Activated CD4-positive, alpha-beta T cell treated with anti-CD3 and anti-CD28 coated beads for 36 hours (primary cell): ENCODE measurements around the gene HK2. TPM values are rescaled to one million over a fixed set of nuclear protein-coding genes. Genes with fewer than 3 reads are reported as not detected.
A peak's percentile ranks its signal among the peaks of the same experiment; 100 is the strongest.
"Not testable (repeated sequence)": the region's sequence is repeated elsewhere in the genome, so short reads cannot be mapped to it uniquely, and the experiment has no call there.

ENCODE experiments used
- ATAC-seq: fragments of 200-7000 bp; cut with Tn5 transposase; one replicate; pipeline ENCODE4 v1.10.0; 2021; ENCODE audit warnings: mild to moderate bottlenecking, moderate library complexity
- CTCF ChIA-PET: fragments of 350-600 bp; sonication (Branson Sonifier 250); formaldehyde crosslinking; loops from one replicate; lab custom pipeline; 2021; ENCODE audit warnings: antibody characterized with exemption; lab: Charles Lee
- POLR2A ChIA-PET: fragments of 350-600 bp; sonication (Branson Sonifier 250); formaldehyde crosslinking; loops from one replicate; lab custom pipeline; 2021; ENCODE audit warnings: antibody characterized with exemption, inconsistent platforms; lab: Charles Lee
- DNase-seq: peaks from one replicate; pipeline ENCODE4 v3.0.0-alpha.2; 2020
- H3K27ac Mint-ChIP-seq: one replicate; pipeline ENCODE4 v1.8.0; 2021; ENCODE audit warnings: mixed read lengths
- H3K27me3 Mint-ChIP-seq: one replicate; pipeline ENCODE4 v1.8.0; 2021; ENCODE audit warnings: mixed read lengths
- H3K36me3 Mint-ChIP-seq: one replicate; pipeline ENCODE4 v1.8.0; 2021; ENCODE audit warnings: low read depth, mixed read lengths
- H3K4me1 Mint-ChIP-seq: one replicate; pipeline ENCODE4 v1.8.0; 2021; ENCODE audit warnings: mixed read lengths
- H3K4me3 Mint-ChIP-seq: one replicate; pipeline ENCODE4 v1.8.0; 2021; ENCODE audit warnings: mild to moderate bottlenecking, moderate library complexity, mixed read lengths
- H3K9me3 Mint-ChIP-seq: one replicate; pipeline ENCODE4 v1.8.0; 2021; ENCODE audit warnings: low read depth, mixed read lengths
- intact Hi-C, 2 experiments: fragments of 100-400 bp; cut with DNase I in 1 of 2; cut with micrococcal nuclease in 1 of 2; formaldehyde crosslinking; loops; one replicate each; pipeline versions ENCODE4 v1.14.2 to v1.15.1; 2022 to 2024; cut with DNase I, micrococcal nuclease
- total RNA-seq, 2 experiments: library from RNA; stranded (reverse); gene quantifications; one replicate each; pipeline ENCODE4 v1.2.3, GENCODE V29; 2021

The HK2 gene
- total RNA-seq, 2 experiments from 2014 or later, result 84.4 to 105 TPM

DNA sequence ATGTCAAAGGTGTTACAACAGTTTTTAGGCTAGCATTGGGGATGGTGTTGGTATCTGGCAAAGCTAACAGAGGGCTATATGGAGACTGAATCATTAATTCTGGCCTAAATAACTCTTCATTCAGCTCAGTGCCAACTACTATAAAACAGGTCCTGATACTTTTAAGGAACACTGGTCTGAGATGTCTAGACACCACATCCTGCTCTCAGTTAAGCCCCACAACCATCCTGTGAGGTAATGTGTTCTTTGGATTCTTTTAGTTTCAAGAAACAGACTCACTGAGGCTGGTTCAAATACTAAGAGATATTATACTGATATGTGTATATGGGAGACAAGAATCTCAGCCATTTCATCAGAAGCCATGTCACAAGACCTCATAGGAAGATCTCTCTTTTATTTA is 14.2 kb upstream of the HK2 start:
- intact Hi-C loops, result no loop called here
- Mint-ChIP-seq H3K36me3 (no peaks in the 10 kb centered on the region), H3K9me3 (no peaks in the 10 kb centered on the region), H3K27ac (no peak overlapping the region), H3K4me1 (peaks cover 4% of the 10 kb centered on the region), H3K4me3 (no peak overlapping the region), H3K27me3 (no peaks in the 10 kb centered on the region)
- ATAC-seq (no peak), DNase-seq (no peak)
- POLR2A ChIA-PET, result no interaction called here
- CTCF ChIA-PET, result no interaction called here

DNA sequence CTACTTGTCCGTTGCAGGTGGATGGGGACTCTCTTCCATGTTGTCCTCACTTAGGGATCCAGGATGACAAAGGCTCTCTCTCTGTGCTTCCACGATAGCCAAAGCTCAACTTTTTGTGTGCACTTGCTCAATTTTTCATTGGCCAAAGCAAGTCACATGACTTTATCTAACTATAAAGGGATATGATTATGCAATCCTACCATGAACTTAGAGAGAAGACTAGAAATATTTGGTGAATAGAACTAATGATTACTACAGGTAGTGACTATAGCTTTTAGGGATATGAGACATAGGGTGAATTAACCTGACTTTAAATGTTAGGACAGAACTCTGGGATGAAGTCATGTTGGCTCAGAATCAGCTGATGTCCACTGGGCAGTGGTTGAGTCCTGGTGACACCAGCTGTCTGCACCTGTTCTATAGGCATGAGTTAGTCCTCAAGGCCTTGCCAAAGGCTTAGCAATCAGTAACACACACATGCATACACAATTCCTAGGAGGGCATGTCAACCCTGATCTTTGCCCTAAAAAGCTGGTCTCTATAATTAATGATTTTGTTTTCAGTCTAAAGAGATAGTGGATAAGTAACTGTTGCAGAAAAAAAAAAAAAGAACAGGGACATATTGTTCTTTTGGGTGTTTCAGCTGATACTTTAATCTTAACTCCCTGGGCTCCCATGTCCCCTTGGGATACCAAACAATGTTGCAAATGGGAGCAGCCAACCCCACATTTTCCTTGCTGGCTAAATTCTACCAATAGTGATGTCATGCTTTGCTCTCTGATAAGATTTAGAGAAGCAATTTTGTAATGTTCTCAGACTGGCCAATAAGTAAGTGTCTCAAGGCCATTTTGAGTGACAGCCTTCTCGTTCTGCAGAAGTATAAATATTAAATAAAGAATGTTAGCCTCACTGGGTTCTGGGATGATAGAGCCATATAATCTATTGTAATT is 12.5 kb upstream of the HK2 start:
- ATAC-seq, result no peak
- Mint-ChIP-seq H3K4me1 (peaks cover 4% of the 10 kb centered on the region), H3K9me3 (no peaks in the 10 kb centered on the region), H3K36me3 (no peaks in the 10 kb centered on the region), H3K4me3 (no peak overlapping the region), H3K27me3 (no peaks in the 10 kb centered on the region), H3K27ac (no peak overlapping the region)
- POLR2A ChIA-PET, result no interaction called here
- no peak for DNase-seq
- intact Hi-C loops, result no loop called here
- CTCF ChIA-PET, result interaction anchor here (0.6 kb wide), 1 partner anchor 107 kb away, joined by 4 read pairs; no protein-coding TSS in a partner anchor

DNA sequence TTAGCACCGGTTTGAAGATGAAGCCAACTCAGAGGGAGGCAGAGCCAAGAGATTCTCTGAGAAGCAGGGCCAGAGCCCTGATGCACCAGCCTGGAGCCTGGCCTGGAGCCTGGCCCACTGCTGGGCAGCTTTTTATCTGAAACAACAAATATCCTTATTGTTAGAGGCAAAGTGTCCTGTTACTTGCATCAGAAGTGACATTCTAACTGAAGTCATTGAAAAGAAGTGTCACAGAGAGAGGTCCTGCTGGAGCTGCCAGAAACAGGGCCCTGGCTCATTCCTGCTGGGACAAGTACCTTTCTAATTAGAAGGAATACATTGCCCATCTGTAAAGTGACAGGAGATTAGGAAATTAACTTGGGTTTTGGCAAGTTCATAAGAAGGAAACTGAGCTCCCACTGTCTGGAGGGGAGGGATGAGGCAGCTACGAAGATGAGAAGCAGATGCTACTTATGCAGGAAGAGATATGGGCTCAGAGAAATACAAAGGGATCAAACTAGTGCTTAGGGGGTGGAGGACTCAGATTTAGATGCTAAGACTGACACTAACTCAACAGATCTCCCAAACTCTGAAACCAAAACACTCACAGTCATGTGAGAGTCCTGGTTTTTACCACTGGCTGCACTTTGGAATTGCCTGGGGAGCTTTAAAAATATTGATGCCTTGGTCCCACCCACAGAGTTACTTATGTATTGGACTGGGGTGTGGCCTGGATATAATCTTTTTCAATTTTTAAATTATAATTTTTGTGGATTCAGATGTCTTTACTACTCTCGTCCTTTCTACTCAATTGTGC is 11.0 kb upstream of the HK2 start:
- H3K9me3 Mint-ChIP-seq, result no peaks in the 10 kb centered on the region
- H3K27me3 Mint-ChIP-seq, result no peaks in the 10 kb centered on the region
- intact Hi-C loops, result no loop called here
- H3K36me3 Mint-ChIP-seq, result no peaks in the 10 kb centered on the region
- no peak for DNase-seq
- no peaks in the 10 kb centered on the region for H3K4me1 Mint-ChIP-seq
- no peak overlapping the region for H3K27ac Mint-ChIP-seq
- H3K4me3 Mint-ChIP-seq, result no peak overlapping the region
- no peak for ATAC-seq
- ChIA-PET POLR2A (no interaction called here), CTCF (interaction anchor here (0.6 to 1.0 kb wide), 2 partner anchors 10 to 12 kb away, joined by 3 read pairs; no protein-coding TSS in a partner anchor)

DNA sequence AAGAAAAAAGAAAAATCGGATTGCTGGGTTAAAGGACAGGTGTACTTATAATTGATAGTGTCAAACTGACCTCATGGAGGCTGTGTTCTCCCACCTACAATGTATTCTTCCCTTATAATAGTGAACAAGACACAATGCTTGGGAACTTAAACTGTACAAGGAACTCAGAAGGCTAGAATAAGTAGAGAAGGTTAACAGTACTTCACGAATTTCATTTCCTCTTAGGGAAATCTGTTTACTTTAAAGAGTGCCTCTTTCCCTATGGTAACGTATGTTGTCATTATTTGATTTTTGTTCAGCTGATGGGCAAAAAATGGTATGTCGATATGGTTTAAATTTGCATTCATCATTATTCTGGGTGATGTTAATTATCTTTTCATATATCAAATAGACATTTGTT is 9.2 kb upstream of the HK2 start:
- ATAC-seq (no peak), DNase-seq (no peak)
- intact Hi-C loops, result no loop called here
- Mint-ChIP-seq H3K27ac (no peak overlapping the region), H3K27me3 (no peaks in the 10 kb centered on the region), H3K9me3 (no peaks in the 10 kb centered on the region), H3K4me3 (no peak overlapping the region), H3K4me1 (no peaks in the 10 kb centered on the region), H3K36me3 (no peaks in the 10 kb centered on the region)
- ChIA-PET POLR2A (no interaction called here), CTCF (interaction anchor here (0.6 to 1.2 kb wide), 2 partner anchors 23 to 52 kb away, joined by 3 to 5 read pairs; no protein-coding TSS in a partner anchor)

DNA sequence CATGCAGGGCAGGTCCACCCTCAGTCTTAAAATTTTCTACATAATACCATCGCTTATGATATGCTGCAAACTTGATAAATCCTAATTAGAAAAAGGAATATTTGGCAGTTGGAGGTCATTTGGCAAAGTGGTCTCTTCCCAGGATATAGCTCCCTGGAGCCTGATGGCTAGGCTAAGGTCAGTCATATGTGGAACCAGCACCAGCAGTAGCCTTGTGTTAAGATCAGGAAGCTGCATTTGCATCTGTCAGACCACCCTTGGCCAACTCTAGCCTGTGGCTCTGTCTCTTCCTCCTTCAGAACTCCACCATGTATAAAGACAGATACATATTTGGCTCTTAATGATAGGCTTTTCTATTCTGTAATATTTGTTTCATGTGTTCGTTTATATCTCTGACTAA is 5.4 kb upstream of the HK2 start:
- Mint-ChIP-seq H3K27me3 (no peaks in the 10 kb centered on the region), H3K4me1 (peaks cover 18% of the 10 kb centered on the region), H3K4me3 (no peak overlapping the region), H3K36me3 (peaks cover 6% of the 10 kb centered on the region), H3K27ac (no peak overlapping the region), H3K9me3 (no peaks in the 10 kb centered on the region)
- POLR2A ChIA-PET, result no interaction called here
- DNase-seq, result no peak
- intact Hi-C loops, result no loop called here
- no peak for ATAC-seq
- CTCF ChIA-PET, result no interaction called here

DNA sequence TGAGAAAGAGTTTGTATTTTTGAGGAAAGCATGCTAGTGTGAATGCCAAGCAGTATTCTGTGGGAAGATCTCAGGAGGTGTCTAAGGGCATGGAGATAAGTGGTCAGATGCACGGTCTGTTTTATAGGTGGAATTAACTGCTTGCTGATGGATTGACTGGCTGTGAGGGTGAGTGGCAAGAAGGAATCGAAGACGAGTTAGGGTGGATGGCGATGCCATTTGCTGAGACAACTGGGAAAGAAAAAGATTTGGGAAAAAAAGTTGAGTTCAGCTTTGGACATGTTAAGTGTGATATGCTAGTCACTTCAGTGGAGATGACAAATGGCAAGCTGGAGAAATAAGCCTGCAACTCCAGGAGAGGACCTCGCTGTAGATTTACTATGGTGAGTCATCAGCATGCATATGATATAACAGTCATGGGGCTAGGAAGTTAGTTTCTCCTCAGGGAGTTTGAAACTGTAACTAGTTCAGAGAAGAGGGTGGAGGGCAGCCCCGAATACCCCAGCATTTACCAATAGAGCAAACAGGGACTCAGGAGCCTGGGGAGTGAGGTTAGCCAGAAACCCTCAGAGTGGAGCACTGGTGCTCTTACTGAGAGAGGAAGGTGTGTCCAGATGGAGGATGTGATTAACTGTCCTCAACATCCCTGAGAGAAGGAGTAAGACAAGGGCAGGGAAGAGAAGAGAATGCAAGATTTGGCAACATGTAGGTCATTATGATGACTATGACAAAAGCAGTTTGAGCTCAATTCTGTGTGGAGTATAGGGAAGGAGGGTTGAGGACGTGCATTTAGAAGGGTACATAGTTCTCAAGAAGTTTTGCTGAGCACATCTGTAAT is 2.0 kb upstream of the HK2 start:
- ATAC-seq, result no peak
- ChIA-PET POLR2A (no interaction called here), CTCF (interaction anchor here (0.5 to 1.2 kb wide), 2 partner anchors 32 to 117 kb away, joined by 3 to 5 read pairs; no protein-coding TSS in a partner anchor)
- no peak overlapping the region for H3K4me3 Mint-ChIP-seq
- no peaks in the 10 kb centered on the region for H3K27me3 Mint-ChIP-seq
- H3K36me3 Mint-ChIP-seq, result peaks cover 24% of the 10 kb centered on the region
- H3K4me1 Mint-ChIP-seq, result peaks cover 33% of the 10 kb centered on the region
- intact Hi-C loops, result loop anchor here in 1 of 2 experiments (5.0 to 10.0 kb wide), 3 partner anchors 255 to 1617 kb away; partner anchors contain the start of genes ALMS1 and SMYD5
- H3K27ac Mint-ChIP-seq, result peak overlapping the region; percentile 86
- no peaks in the 10 kb centered on the region for H3K9me3 Mint-ChIP-seq
- DNase-seq, result no peak

DNA sequence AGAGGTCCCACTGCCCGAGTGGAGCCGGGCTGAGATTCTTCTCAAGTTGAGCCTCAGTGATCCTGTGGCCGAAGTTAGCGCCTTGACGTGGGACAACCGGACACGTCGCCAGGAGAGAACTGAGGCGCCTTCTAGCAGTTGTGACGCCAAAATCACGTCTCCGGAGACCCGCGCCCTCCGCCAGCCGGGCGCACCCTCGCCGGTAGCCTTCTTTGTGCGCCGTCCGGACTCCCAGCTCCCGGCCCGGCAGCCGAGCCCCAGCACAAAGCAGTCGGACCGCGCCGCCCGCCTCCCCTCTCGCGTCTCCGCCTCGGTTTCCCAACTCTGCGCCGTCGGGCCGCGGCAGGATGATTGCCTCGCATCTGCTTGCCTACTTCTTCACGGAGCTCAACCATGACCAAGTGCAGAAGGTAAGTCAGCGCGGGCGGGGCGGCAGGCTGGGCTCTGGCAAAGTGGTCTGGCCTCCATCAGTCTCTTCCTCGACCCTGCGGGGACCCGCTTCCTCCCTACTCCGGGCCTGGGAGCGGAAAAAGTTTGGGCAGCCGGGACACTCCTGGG is 386 bp downstream of the HK2 start:
- H3K36me3 Mint-ChIP-seq, result peaks cover 41% of the 10 kb centered on the region
- ChIA-PET POLR2A (interaction anchor here (1.6 kb wide), 1 partner anchor 15 kb away, joined by 4 read pairs; no protein-coding TSS in a partner anchor), CTCF (interaction anchor here (0.7 to 1.5 kb wide), 3 partner anchors 11 to 26 kb away, joined by 3 to 4 read pairs (median 4); no protein-coding TSS in a partner anchor)
- DNase-seq (peak; percentile 60), ATAC-seq (peak; percentile 4)
- peak overlapping the region; percentile 89 for H3K4me3 Mint-ChIP-seq
- not testable (repeated sequence) for H3K9me3 Mint-ChIP-seq, H3K27me3 Mint-ChIP-seq
- intact Hi-C loops, result loop anchor here (1.0 to 10.0 kb wide), 8 partner anchors 120 to 1620 kb away; partner anchors contain the start of genes ALMS1 (in 1 of the 2), DOK1 (in 1 of the 2), POLE4 (in 1 of the 2) and SMYD5 (in 1 of the 2)
- peaks cover 55% of the 10 kb centered on the region for H3K4me1 Mint-ChIP-seq
- peak overlapping the region; percentile 95 for H3K27ac Mint-ChIP-seq

DNA sequence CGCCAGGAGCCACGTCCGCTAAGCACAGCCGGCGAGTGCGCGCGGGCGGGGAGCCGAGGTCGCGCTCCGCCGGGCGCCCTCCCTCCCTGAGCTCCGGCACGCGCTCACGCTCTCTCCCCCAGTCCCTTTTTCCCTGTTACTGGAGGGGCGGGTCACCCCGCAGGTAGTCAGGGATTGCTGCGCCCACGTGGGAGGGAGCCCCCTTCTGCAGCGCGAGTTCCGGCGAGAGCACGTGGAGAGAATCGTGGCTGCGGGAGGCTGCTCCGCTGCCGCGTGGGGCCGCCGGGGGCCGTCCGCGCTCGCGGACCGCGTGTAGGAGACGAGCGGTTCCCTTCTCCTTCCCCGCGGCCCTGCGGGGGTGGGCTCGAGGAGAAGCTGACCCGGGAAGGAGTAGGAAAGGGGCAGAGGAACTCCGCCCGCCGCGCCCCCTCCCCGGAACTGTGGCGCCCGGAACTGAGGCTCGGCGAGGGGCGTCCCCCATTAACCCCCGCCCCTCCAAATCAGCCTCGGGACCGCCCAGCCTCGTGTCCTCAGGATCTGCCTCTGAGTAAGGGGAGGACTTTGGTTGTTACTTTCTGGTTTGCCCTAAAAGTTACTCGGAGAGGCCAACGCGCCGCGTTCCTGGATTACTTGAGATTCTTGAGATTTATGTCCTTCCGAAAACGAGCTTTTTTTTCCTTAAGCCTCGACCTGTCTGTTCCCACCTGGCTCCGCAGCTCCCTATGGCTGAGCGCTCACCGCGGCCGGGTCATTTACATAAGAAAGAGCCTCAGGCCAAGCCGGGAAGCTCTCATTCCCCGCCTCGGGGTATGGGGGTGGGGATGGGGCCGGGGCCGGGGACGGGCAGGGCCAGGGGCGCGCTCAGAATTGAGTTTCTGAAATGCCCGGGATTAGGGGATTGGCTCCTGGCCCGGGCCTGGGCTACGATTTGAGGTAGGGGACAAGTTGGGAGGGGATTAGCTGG is 1.1 kb downstream of the HK2 start:
- intact Hi-C loops, result loop anchor here (1.0 to 10.0 kb wide), 11 partner anchors 41 to 1620 kb away; partner anchors contain the start of genes ALMS1 (in 1 of the 2), DOK1 (in 1 of the 2), INO80B (in 1 of the 2) and MTHFD2 (in 1 of the 2)
- H3K4me3 Mint-ChIP-seq, result peak overlapping the region; percentile 89
- ATAC-seq (peak; percentile 64), DNase-seq (peak; percentile 88)
- POLR2A ChIA-PET, result interaction anchor here (1.6 kb wide), 1 partner anchor 14 kb away, joined by 4 read pairs; no protein-coding TSS in a partner anchor
- peak overlapping the region; percentile 95 for H3K27ac Mint-ChIP-seq
- CTCF ChIA-PET, result interaction anchor here (0.7 to 2.1 kb wide), 9 partner anchors 10 to 91 kb away, joined by 3 to 10 read pairs (median 4); no protein-coding TSS in a partner anchor
- H3K27me3 Mint-ChIP-seq, result no peaks in the 10 kb centered on the region
- peaks cover 44% of the 10 kb centered on the region for H3K36me3 Mint-ChIP-seq
- H3K9me3 Mint-ChIP-seq, result no peaks in the 10 kb centered on the region
- peaks cover 58% of the 10 kb centered on the region for H3K4me1 Mint-ChIP-seq
